ENCODE data around the gene AOPEP. TPM values are rescaled to one million over a fixed set of nuclear protein-coding genes. Genes with fewer than 3 reads are reported as not detected.

AOPEP gene
- total and polyA plus RNA-seq, 2 of the 13 experiments (the other 11 are each of a cell fraction or from before 2014, with no cell fraction given) = 22.2 to 41.6 TPM

DNA sequence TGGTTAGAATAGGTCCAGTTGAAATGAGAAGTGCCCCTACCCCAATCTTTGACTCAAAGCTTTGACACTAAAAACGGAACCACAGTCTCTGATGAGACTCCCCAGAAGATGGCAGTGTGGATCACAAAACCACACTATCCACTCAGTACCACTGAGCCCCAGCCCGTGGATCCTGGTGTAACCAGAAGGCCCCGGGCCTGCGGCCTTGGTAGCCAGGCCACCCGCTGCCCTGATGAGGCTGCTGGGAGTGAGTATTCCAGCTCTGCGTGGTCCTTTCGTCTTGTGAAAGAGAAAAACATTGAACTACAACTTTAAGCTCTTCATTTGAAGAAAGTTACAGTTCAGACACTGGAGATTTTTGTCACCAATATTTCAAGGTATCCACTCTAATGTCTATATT lies 45.0 kb upstream of the AOPEP start (continued):
- TF ChIP-seq, protein P1, sequence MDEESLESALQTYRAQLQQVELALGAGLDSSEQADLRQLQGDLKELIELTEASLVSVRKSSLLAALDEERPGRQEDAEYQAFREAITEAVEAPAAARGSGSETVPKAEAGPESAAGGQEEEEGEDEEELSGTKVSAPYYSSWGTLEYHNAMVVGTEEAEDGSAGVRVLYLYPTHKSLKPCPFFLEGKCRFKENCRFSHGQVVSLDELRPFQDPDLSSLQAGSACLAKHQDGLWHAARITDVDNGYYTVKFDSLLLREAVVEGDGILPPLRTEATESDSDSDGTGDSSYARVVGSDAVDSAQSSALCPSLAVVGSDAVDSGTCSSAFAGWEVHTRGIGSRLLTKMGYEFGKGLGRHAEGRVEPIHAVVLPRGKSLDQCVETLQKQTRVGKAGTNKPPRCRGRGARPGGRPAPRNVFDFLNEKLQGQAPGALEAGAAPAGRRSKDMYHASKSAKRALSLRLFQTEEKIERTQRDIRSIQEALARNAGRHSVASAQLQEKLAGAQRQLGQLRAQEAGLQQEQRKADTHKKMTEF (CRISPR knock-in tag; IDR thresholded peaks at IDR 0.05) = peak; percentile 35; the same call in 1 of the 2 replicates
- TF ChIP-seq ZNF296 (CRISPR knock-in tag; conservative IDR thresholded peaks at IDR 0.05) (no peak), ZFX (CRISPR knock-in tag; IDR thresholded peaks at IDR 0.05; ENCODE audit: low read depth) (peak; percentile 87), ARNT2 (CRISPR knock-in tag; IDR thresholded peaks at IDR 0.05; ENCODE audit: low read depth) (no peak), ZBTB1 (CRISPR knock-in tag; IDR thresholded peaks at IDR 0.05; ENCODE audit: borderline replicate concordance) (no peak), MTF1 (CRISPR knock-in tag; IDR thresholded peaks at IDR 0.05) (no peak), FOXP1 (IDR thresholded peaks at IDR 0.05) (no peak), FOXP1 (CRISPR knock-in tag; IDR thresholded peaks at IDR 0.05) (no peak), ZFP37 (CRISPR knock-in tag; IDR thresholded peaks at IDR 0.05; ENCODE audit: borderline replicate concordance) (no peak), ZNF20 (CRISPR knock-in tag; IDR thresholded peaks at IDR 0.05) (no peak), POLR2A (IDR thresholded peaks at IDR 0.05; ENCODE audit: insufficient read depth in 1 of 2, low read depth in 2 of 2, low read length in 2 of 2) (no peak), ZNF3 (CRISPR knock-in tag; IDR thresholded peaks at IDR 0.05) (no peak), ZNF292 (CRISPR knock-in tag; IDR thresholded peaks at IDR 0.05; ENCODE audit: borderline replicate concordance, low read depth) (no peak)
- TF ChIP-seq, protein P2, sequence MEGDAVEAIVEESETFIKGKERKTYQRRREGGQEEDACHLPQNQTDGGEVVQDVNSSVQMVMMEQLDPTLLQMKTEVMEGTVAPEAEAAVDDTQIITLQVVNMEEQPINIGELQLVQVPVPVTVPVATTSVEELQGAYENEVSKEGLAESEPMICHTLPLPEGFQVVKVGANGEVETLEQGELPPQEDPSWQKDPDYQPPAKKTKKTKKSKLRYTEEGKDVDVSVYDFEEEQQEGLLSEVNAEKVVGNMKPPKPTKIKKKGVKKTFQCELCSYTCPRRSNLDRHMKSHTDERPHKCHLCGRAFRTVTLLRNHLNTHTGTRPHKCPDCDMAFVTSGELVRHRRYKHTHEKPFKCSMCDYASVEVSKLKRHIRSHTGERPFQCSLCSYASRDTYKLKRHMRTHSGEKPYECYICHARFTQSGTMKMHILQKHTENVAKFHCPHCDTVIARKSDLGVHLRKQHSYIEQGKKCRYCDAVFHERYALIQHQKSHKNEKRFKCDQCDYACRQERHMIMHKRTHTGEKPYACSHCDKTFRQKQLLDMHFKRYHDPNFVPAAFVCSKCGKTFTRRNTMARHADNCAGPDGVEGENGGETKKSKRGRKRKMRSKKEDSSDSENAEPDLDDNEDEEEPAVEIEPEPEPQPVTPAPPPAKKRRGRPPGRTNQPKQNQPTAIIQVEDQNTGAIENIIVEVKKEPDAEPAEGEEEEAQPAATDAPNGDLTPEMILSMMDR (CRISPR knock-in tag; IDR thresholded peaks at IDR 0.05) = peak; percentile 93
- TF ChIP-seq, protein P3, sequence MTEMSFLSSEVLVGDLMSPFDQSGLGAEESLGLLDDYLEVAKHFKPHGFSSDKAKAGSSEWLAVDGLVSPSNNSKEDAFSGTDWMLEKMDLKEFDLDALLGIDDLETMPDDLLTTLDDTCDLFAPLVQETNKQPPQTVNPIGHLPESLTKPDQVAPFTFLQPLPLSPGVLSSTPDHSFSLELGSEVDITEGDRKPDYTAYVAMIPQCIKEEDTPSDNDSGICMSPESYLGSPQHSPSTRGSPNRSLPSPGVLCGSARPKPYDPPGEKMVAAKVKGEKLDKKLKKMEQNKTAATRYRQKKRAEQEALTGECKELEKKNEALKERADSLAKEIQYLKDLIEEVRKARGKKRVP (CRISPR knock-in tag; IDR thresholded peaks at IDR 0.05) = no peak
- TF ChIP-seq, protein P4, sequence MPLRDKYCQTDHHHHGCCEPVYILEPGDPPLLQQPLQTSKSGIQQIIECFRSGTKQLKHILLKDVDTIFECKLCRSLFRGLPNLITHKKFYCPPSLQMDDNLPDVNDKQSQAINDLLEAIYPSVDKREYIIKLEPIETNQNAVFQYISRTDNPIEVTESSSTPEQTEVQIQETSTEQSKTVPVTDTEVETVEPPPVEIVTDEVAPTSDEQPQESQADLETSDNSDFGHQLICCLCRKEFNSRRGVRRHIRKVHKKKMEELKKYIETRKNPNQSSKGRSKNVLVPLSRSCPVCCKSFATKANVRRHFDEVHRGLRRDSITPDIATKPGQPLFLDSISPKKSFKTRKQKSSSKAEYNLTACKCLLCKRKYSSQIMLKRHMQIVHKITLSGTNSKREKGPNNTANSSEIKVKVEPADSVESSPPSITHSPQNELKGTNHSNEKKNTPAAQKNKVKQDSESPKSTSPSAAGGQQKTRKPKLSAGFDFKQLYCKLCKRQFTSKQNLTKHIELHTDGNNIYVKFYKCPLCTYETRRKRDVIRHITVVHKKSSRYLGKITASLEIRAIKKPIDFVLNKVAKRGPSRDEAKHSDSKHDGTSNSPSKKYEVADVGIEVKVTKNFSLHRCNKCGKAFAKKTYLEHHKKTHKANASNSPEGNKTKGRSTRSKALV (CRISPR knock-in tag; IDR thresholded peaks at IDR 0.05) = no peak
- TF ChIP-seq, protein P5, sequence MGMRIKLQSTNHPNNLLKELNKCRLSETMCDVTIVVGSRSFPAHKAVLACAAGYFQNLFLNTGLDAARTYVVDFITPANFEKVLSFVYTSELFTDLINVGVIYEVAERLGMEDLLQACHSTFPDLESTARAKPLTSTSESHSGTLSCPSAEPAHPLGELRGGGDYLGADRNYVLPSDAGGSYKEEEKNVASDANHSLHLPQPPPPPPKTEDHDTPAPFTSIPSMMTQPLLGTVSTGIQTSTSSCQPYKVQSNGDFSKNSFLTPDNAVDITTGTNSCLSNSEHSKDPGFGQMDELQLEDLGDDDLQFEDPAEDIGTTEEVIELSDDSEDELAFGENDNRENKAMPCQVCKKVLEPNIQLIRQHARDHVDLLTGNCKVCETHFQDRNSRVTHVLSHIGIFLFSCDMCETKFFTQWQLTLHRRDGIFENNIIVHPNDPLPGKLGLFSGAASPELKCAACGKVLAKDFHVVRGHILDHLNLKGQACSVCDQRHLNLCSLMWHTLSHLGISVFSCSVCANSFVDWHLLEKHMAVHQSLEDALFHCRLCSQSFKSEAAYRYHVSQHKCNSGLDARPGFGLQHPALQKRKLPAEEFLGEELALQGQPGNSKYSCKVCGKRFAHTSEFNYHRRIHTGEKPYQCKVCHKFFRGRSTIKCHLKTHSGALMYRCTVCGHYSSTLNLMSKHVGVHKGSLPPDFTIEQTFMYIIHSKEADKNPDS (CRISPR knock-in tag; IDR thresholded peaks at IDR 0.05) = no peak
- TF ChIP-seq, protein P6, sequence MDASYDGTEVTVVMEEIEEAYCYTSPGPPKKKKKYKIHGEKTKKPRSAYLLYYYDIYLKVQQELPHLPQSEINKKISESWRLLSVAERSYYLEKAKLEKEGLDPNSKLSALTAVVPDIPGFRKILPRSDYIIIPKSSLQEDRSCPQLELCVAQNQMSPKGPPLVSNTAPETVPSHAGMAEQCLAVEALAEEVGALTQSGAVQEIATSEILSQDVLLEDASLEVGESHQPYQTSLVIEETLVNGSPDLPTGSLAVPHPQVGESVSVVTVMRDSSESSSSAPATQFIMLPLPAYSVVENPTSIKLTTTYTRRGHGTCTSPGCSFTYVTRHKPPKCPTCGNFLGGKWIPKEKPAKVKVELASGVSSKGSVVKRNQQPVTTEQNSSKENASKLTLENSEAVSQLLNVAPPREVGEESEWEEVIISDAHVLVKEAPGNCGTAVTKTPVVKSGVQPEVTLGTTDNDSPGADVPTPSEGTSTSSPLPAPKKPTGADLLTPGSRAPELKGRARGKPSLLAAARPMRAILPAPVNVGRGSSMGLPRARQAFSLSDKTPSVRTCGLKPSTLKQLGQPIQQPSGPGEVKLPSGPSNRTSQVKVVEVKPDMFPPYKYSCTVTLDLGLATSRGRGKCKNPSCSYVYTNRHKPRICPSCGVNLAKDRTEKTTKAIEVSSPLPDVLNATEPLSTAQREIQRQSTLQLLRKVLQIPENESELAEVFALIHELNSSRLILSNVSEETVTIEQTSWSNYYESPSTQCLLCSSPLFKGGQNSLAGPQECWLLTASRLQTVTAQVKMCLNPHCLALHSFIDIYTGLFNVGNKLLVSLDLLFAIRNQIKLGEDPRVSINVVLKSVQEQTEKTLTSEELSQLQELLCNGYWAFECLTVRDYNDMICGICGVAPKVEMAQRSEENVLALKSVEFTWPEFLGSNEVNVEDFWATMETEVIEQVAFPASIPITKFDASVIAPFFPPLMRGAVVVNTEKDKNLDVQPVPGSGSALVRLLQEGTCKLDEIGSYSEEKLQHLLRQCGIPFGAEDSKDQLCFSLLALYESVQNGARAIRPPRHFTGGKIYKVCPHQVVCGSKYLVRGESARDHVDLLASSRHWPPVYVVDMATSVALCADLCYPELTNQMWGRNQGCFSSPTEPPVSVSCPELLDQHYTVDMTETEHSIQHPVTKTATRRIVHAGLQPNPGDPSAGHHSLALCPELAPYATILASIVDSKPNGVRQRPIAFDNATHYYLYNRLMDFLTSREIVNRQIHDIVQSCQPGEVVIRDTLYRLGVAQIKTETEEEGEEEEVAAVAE (CRISPR knock-in tag; IDR thresholded peaks at IDR 0.05; ENCODE audit: borderline replicate concordance) = 0 out of 2 replicates have a peak, but pooled peaks have one; percentile 46
